K562 (cell line): ENCODE data around the gene RRAS. TPM values are rescaled to one million over a fixed set of nuclear protein-coding genes. Genes with fewer than 3 reads are reported as not detected.
A peak's percentile ranks its signal among the peaks of the same experiment; 100 is the strongest.

ENCODE experiments used
- ATAC-seq: fragments of 200-7000 bp; cut with Tn5 transposase; 3 replicates; pipeline ENCODE4 v1.9.1; 2020; ENCODE audit warnings: moderate library complexity
- BruUV-seq: library from RNA; stranded (reverse); fragments of 400-500 nt; replicated peaks from 2 replicates; lab custom pipeline; 2021; lab: Mats Ljungman, UMichigan
- CTCF ChIA-PET: fragments of 300-600 bp; formaldehyde crosslinking; extraction: SDS; loops from one replicate; lab custom pipeline; 2021; ENCODE audit warnings: low intra/inter-chr PET ratio; lab: Yijun Ruan, JAX
- POLR2A ChIA-PET: fragments of 300-600, 350-650 bp; sonication (Branson Sonifier 250); formaldehyde crosslinking; extraction: SDS; loops from one replicate; lab custom pipeline; 2021; ENCODE audit warnings: antibody characterized with exemption, inconsistent platforms; lab: Yijun Ruan, JAX
- DNase-seq, 4 experiments: peaks; one replicate each; pipeline versions ENCODE4 v3.0.0 to v3.0.0-alpha.2; 2011 to 2018; ENCODE audit warnings: low spot score in 3 of 4, mixed read lengths in 3 of 4; ENCODE audit errors: extremely low read depth in 1 of 4
- FAIRE-seq: peaks from 2 replicates; lab custom pipeline; 2011; peaks lifted over from hg19 to GRCh38; lab: Jason Lieb, UNC
- H2AFZ ChIP-seq: 2 replicates; pipeline ENCODE4 v1.6.0; 2011; ENCODE audit warnings: low read depth, low read length, control low read depth, inconsistent platforms
- H3K27ac ChIP-seq: fragments of 200-600 bp; 3 replicates; pipeline ENCODE4 v1.8.0; 2011; ENCODE audit warnings: low read depth, mild to moderate bottlenecking, control low read depth, inconsistent platforms, low read length, moderate library complexity, mixed read lengths; ENCODE audit errors: extremely low read depth
- H3K27me3 ChIP-seq, 2 experiments: fragments of 300-600 bp in 1 of 2; 2 replicates in 1 of 2; 3 replicates in 1 of 2; pipeline versions ENCODE4 v1.6.0 to v1.8.0; 2011; ENCODE audit warnings: inconsistent platforms in 2 of 2, low read length in 2 of 2, mild to moderate bottlenecking in 1 of 2, mixed read lengths in 1 of 2, moderate library complexity in 1 of 2; ENCODE audit not compliant: control insufficient read depth in 2 of 2, insufficient read depth in 2 of 2
- H3K36me3 ChIP-seq: fragments of 300-600 bp; 3 replicates; pipeline ENCODE4 v1.8.0; 2011; ENCODE audit warnings: mild to moderate bottlenecking, low read length, inconsistent platforms; ENCODE audit not compliant: control insufficient read depth, insufficient read depth
- H3K4me1 ChIP-seq, 2 experiments: fragments of 200-600 bp in 1 of 2; replicated peaks in 1 of 2; 2 replicates in 1 of 2; 3 replicates in 1 of 2; pipeline versions ENCODE4 v1.5.1 to v1.8.0; 2011; ENCODE audit warnings: inconsistent platforms in 2 of 2, low read length in 2 of 2, mild to moderate bottlenecking in 1 of 2, mixed read lengths in 1 of 2, moderate library complexity in 1 of 2; ENCODE audit not compliant: control insufficient read depth in 2 of 2, insufficient read depth in 2 of 2
- H3K4me2 ChIP-seq: 2 replicates; pipeline ENCODE4 v1.6.1; 2011; ENCODE audit warnings: low read length, control low read depth, inconsistent platforms, mixed read lengths; ENCODE audit not compliant: insufficient read depth
- H3K4me3 ChIP-seq: fragments of 200-600 bp; sonication (generic), shearing (Covaris generic); 2 replicates; pipeline ENCODE4 v1.5.1; 2016; ENCODE audit warnings: control low read depth, inconsistent platforms
- H3K79me2 ChIP-seq: fragments of 200-600 bp; 3 replicates; pipeline ENCODE4 v1.8.0; 2011; ENCODE audit warnings: low read length, inconsistent platforms; ENCODE audit not compliant: control insufficient read depth, insufficient read depth
- H3K9ac ChIP-seq, 2 experiments: 2 replicates each; pipeline versions ENCODE4 v1.6.0 to v1.6.1; 2011; ENCODE audit warnings: low read depth in 2 of 2, low read length in 2 of 2, control low read depth in 1 of 2, inconsistent platforms in 1 of 2, mild to moderate bottlenecking in 1 of 2, mixed read lengths in 1 of 2; ENCODE audit not compliant: insufficient read depth in 1 of 2
- H3K9me1 ChIP-seq: one replicate; pipeline ENCODE4 v1.6.0; 2011; ENCODE audit warnings: inconsistent platforms, mild to moderate bottlenecking, low read length, moderate library complexity; ENCODE audit not compliant: control insufficient read depth, insufficient read depth
- H3K9me3 ChIP-seq: replicated peaks from 2 replicates; pipeline ENCODE4 v1.5.1; 2011; ENCODE audit warnings: low read depth, low read length, inconsistent platforms; ENCODE audit not compliant: control insufficient read depth, insufficient read depth
- H4K20me1 ChIP-seq: replicated peaks from 2 replicates; pipeline ENCODE4 v1.6.1; 2011; ENCODE audit warnings: low read length, inconsistent platforms, mixed read lengths; ENCODE audit not compliant: control insufficient read depth, insufficient read depth
- COPS2 ChIP-seq: fragments of 450-650 bp; conservative IDR thresholded peaks from 2 replicates; pipeline ENCODE4 v1.6.1; 2016; ENCODE audit warnings: mild to moderate bottlenecking, moderate library complexity
- CTCFL ChIP-seq: IDR thresholded peaks from 2 replicates; pipeline ENCODE4 v1.6.1; 2011; ENCODE audit warnings: borderline replicate concordance, low read depth, mild to moderate bottlenecking, moderate library complexity, low read length; ENCODE audit not compliant: insufficient read depth, poor library complexity, severe bottlenecking
- ELF2 ChIP-seq: fragments of 250-450 bp; sonication (Bioruptor Pico); IDR thresholded peaks from 2 replicates; pipeline ENCODE4 v1.5.0; 2021; ENCODE audit warnings: mild to moderate bottlenecking
- FOXK2 ChIP-seq, 2 experiments: fragments of 450-650 bp; IDR thresholded peaks in 1 of 2; conservative IDR thresholded peaks in 1 of 2; 2 replicates each; pipeline ENCODE4 v1.6.1; 2016; ENCODE audit warnings: low read depth in 2 of 2, mild to moderate bottlenecking in 1 of 2
- MTA3 ChIP-seq: fragments of 450-650 bp; formaldehyde crosslinking; IDR thresholded peaks from 2 replicates; pipeline ENCODE4 v1.6.1; 2017; ENCODE audit warnings: mild to moderate bottlenecking, borderline replicate concordance
- NONO ChIP-seq, 2 experiments: fragments of 200-400 bp in 1 of 2; fragments of 450-650 bp in 1 of 2; formaldehyde crosslinking in 1 of 2; IDR thresholded peaks; 2 replicates each; pipeline ENCODE4 v1.6.1; 2017; ENCODE audit warnings: low read depth in 2 of 2, mild to moderate bottlenecking in 2 of 2, moderate library complexity in 2 of 2, low read length in 1 of 2
- PHF8 ChIP-seq: fragments of 200-600 bp; sonication (generic); IDR thresholded peaks from 2 replicates; pipeline ENCODE4 v1.6.1; 2012; ENCODE audit warnings: mixed run types, mild to moderate bottlenecking, inconsistent platforms, low read length, moderate library complexity, borderline replicate concordance
- PRDM10 ChIP-seq: fragments of 450-650 bp; IDR thresholded peaks from 2 replicates; pipeline ENCODE4 v1.6.1; 2018; ENCODE audit not compliant: partially characterized antibody
- SMAD2 ChIP-seq: fragments of 150-350 bp; IDR thresholded peaks from 2 replicates; pipeline ENCODE4 v1.6.1; 2014; ENCODE audit warnings: low read depth, mild to moderate bottlenecking, low read length
- ZFX ChIP-seq: sonication (generic); formaldehyde crosslinking; IDR thresholded peaks from 2 replicates; pipeline ENCODE4 v1.8.0; 2022; ENCODE audit warnings: mild to moderate bottlenecking, missing genetic modification reagents, moderate library complexity
- ZNF217 ChIP-seq: sonication (generic); formaldehyde crosslinking; IDR thresholded peaks from 2 replicates; pipeline ENCODE4 v1.8.0; 2022; ENCODE audit warnings: mild to moderate bottlenecking, missing genetic modification reagents
- ZNF232 ChIP-seq: sonication (generic); formaldehyde crosslinking; IDR thresholded peaks from 2 replicates; pipeline ENCODE4 v1.8.0; 2022; ENCODE audit warnings: mild to moderate bottlenecking, missing genetic modification reagents
- ZNF3 ChIP-seq: fragments of 250-450 bp; sonication (Bioruptor Pico); IDR thresholded peaks from 2 replicates; pipeline ENCODE4 v1.5.0; 2021; ENCODE audit warnings: mild to moderate bottlenecking, moderate library complexity
- ZNF76 ChIP-seq: fragments of 250-450 bp; sonication (Bioruptor Pico); IDR thresholded peaks from 2 replicates; pipeline ENCODE4 v1.4.0; 2020; ENCODE audit warnings: mild to moderate bottlenecking, moderate library complexity, borderline replicate concordance
- WGBS: fragments of 100-300 bp; shearing (Covaris generic); methylation state at CpG from one replicate; pipeline ENCODE4 v1.1.6; 2016; ENCODE audit warnings: low coverage, mixed read lengths; ENCODE audit not compliant: insufficient coverage; ENCODE audit errors: missing lambda C conversion rate; 5-methylcytosine and 5-hydroxymethylcytosine counted together
- in situ Hi-C: fragments of 300-500 bp; cut with MboI; formaldehyde crosslinking; loops from 4 replicates; pipeline ENCODE4 v1.15.0; 2018; ENCODE audit warnings: inconsistent platforms, mixed read lengths
- intact Hi-C: fragments of 100-400 bp; cut with micrococcal nuclease; formaldehyde crosslinking; loops from 2 replicates; pipeline ENCODE4 v1.14.2; 2022
- polyA plus RNA-seq, 8 experiments: library from polyadenylated mRNA; depleted of rRNA in 4 of 8; stranded (reverse) in 5 of 8; unstranded in 3 of 8; fragments of >200 nt; fragmentation: Nextera tagmentation in 2 of 8; fragmentation: Illumina TruSeq in 1 of 8; extraction: Ambion mirVana in 2 of 8; extraction: Trizol in 1 of 8; gene quantifications; 2 replicates each; pipeline versions ENCODE4 v1.2.1 to v1.2.3, GENCODE V29; 2011 to 2014; ENCODE audit warnings: inconsistent platforms in 1 of 8, missing spikeins in 1 of 8
- total RNA-seq, 7 experiments: library from RNA; depleted of rRNA in 6 of 7; stranded (reverse); fragments of >200 nt in 6 of 7; fragmentation: Illumina TruSeq in 2 of 7; extraction: Trizol in 2 of 7; gene quantifications; 2 replicates each; pipeline versions ENCODE4 v1.2.1 to v1.2.3, GENCODE V29; 2011 to 2021; ENCODE audit warnings: low replicate concordance in 1 of 7

The RRAS gene
- total and polyA plus RNA-seq, 9 of the 15 experiments (the other 6 are each of a cell fraction or from before 2014, with no cell fraction given): 0.70 to 17.3 (median 8.2) TPM

GRCh38 chr19:49664171-49665035 lies 24.5 kb upstream of the RRAS start:
- 0 out of 2 replicates have a peak, but pooled peaks cover 2% of the 10 kb centered on the region for H3K9me3 ChIP-seq
- peaks cover under 1% of the 10 kb centered on the region for H3K9me1 ChIP-seq
- H2AFZ ChIP-seq: peak overlapping the region; percentile 61; the same call in 1 of the 2 replicates
- CTCF ChIA-PET: no interaction called here
- POLR2A ChIA-PET: interaction anchor here (0.6 to 6.1 kb wide), 11 partner anchors 8 to 901 kb away, joined by 3 to 35 read pairs (median 5); partner anchors contain the start of genes PRMT1, PRR12, RPL13A and SCAF1
- ATAC-seq (peak; percentile 77), FAIRE-seq (peak; percentile 66), DNase-seq (peak; percentile 84 to 91 (median 86))
- peak overlapping the region; percentile 95 to 98 for H3K9ac ChIP-seq
- peak overlapping the region; percentile 81 for H3K27ac ChIP-seq
- peaks cover 53% of the 10 kb centered on the region for H3K79me2 ChIP-seq
- H3K4me2 ChIP-seq: peak overlapping the region; percentile 99
- BruUV-seq: no TSS peak
- peak overlapping the region; percentile 81 for H3K4me3 ChIP-seq
- in situ Hi-C loops: no loop called here
- intact Hi-C loops: loop anchor here (2.0 kb wide), 1 partner anchor 74 kb away; the partner anchor contains the start of gene PRR12
- WGBS: under 1% methylated on average over 46 of the region's 53 CpGs
- peaks cover 7 to 26% of the 10 kb centered on the region in 2 experiments; a peak in 4 of 5 replicates for H3K4me1 ChIP-seq
- H3K27me3 ChIP-seq: no peaks in the 10 kb centered on the region
- peaks cover 7% of the 10 kb centered on the region; the same call in 1 of the 2 replicates for H4K20me1 ChIP-seq
- H3K36me3 ChIP-seq: peaks cover 59% of the 10 kb centered on the region; the same call in 2 of the 3 replicates
- TF ChIP-seq MTA3: 0 out of 2 replicates have a peak, but pooled peaks have one; percentile 28
- TF ChIP-seq ZNF3: no peak
- peak; percentile 63; the same call in 1 of the 2 replicates for TF ChIP-seq ZNF232 (CRISPR knock-in tag)
- TF ChIP-seq FOXK2 (conservative IDR thresholded peaks at IDR 0.05 in 1 of 2, IDR thresholded peaks at IDR 0.05 in 1 of 2; ENCODE audit: low read depth in 2 of 2): 0 out of 4 replicates have a peak, but pooled peaks of 1 of the 2 experiments have one; percentile 51
- TF ChIP-seq ELF2 (CRISPR knock-in tag): peak; percentile 71; the same call in 1 of the 2 replicates
- TF ChIP-seq CTCFL: peak; percentile 14
- TF ChIP-seq ZNF76 (CRISPR knock-in tag): no peak
- no peak for TF ChIP-seq NONO (IDR thresholded peaks at IDR 0.05; ENCODE audit: low read depth in 2 of 2, low read length in 1 of 2)
- TF ChIP-seq ZFX (CRISPR knock-in tag): peak; percentile 35; the same call in 1 of the 2 replicates
- no peak for TF ChIP-seq SMAD2
- TF ChIP-seq PRDM10: peak; percentile 94
- peak; percentile 45; the same call in 1 of the 2 replicates for TF ChIP-seq PHF8
- no peak for TF ChIP-seq COPS2
- TF ChIP-seq ZNF217 (CRISPR knock-in tag): 0 out of 2 replicates have a peak, but pooled peaks have one; percentile 45
